ENCODE data around the gene KISS1.
A peak's percentile ranks its signal among the peaks of the same experiment; 100 is the strongest.

The KISS1 gene

GRCh38 chr1:204154568-204155255, 41.6 kb downstream of the KISS1 start:
- no peak for DNase-seq (ENCODE audit: low read depth)

- no peak for DNase-seq (ENCODE audit: low read depth)
Observed at GRCh38 chr1:204153667-204154066, 42.6 kb downstream of the KISS1 start.

GRCh38 chr1:204152310-204153044, 43.8 kb downstream of the KISS1 start:
- DNase-seq (ENCODE audit: low read depth), result no peak

GRCh38 chr1:204151552-204152309, 44.6 kb downstream of the KISS1 start, which contains the start of gene ETNK2:
ETNK2 (minus strand) TSS chr1:204152044; CDS start chr1:204151852, 192 bp downstream.
- DNase-seq (ENCODE audit: low read depth), result peak; percentile 9

- DNase-seq (ENCODE audit: low read depth), result no peak
Observed at GRCh38 chr1:204150702-204151551, 45.4 kb downstream of the KISS1 start.

- DNase-seq (ENCODE audit: low read depth), result no peak
Observed at GRCh38 chr1:204149635-204150565, 46.4 kb downstream of the KISS1 start.

- no peak for DNase-seq (ENCODE audit: low read depth)
Observed at GRCh38 chr1:204149107-204149506, 47.2 kb downstream of the KISS1 start.

GRCh38 chr1:204147406-204148383, 48.6 kb downstream of the KISS1 start:
- DNase-seq (ENCODE audit: low read depth), result no peak

GRCh38 chr1:204146965-204147364, 49.3 kb downstream of the KISS1 start:
- no peak for DNase-seq (ENCODE audit: low read depth)

GRCh38 chr1:204146309-204146708, 50.0 kb downstream of the KISS1 start:
- DNase-seq (ENCODE audit: low read depth), result no peak

- DNase-seq (ENCODE audit: low read depth), result no peak
Observed at GRCh38 chr1:204145033-204145504, 51.2 kb downstream of the KISS1 start.

- no peak for DNase-seq (ENCODE audit: low read depth)
Observed at GRCh38 chr1:204143276-204144041, 52.8 kb downstream of the KISS1 start.

- no peak for DNase-seq (ENCODE audit: low read depth)
Observed at GRCh38 chr1:204142032-204142974, 54.0 kb downstream of the KISS1 start.

GRCh38 chr1:204141131-204141530, 55.2 kb downstream of the KISS1 start:
- no peak for DNase-seq (ENCODE audit: low read depth)

Data from stimulated activated CD8-positive, alpha-beta memory T cell treated with anti-CD3 and anti-CD28 coated beads, Interleukin-12 subunit alpha, Interleukin-12 subunit beta, amount 100 ng/mL, for 1 hour (primary cell).